Cerebellar nuclear complex (tissue), 1 donor: ENCODE results near the gene SPRR2D.
"Not testable (repeated sequence)": the region's sequence is repeated elsewhere in the genome, so short reads cannot be mapped to it uniquely, and the experiment has no call there.

Experiments
- DNase-seq, 2 experiments: peaks; one replicate each; lab custom pipeline; 2025; lab: John Stamatoyannopoulos, UW

The SPRR2D gene

GRCh38 chr1:153040950-153041631, at the start of gene SPRR2D:
Gene SPRR2D, minus strand, starts transcription at chr1:153041120. Its CDS starts 774 bp downstream, at chr1:153040346.
- no peak for DNase-seq

GRCh38 chr1:153087652-153088051, 46.7 kb upstream of the SPRR2D start:
- DNase-seq: no peak

GRCh38 chr1:153081736-153082135, 40.8 kb upstream of the SPRR2D start:
- no peak for DNase-seq

GRCh38 chr1:153072806-153073726, 32.1 kb upstream of the SPRR2D start:
- DNase-seq: no peak

- DNase-seq: no peak
These were observed 30.6 kb upstream of the SPRR2D start, which contains the start of gene SPRR2B for GRCh38 chr1:153071511-153071910. Gene SPRR2B, minus strand, starts transcription at chr1:153071611. Its CDS starts 772 bp downstream, at chr1:153070839.

GRCh38 chr1:153070243-153070642, 29.3 kb upstream of the SPRR2D start:
- DNase-seq: no peak

- no peak for DNase-seq
These were observed 18.2 kb upstream of the SPRR2D start for GRCh38 chr1:153058826-153059784.

- no peak for DNase-seq
These were observed 17.2 kb upstream of the SPRR2D start for GRCh38 chr1:153058154-153058553.

- no peak for DNase-seq
These were observed 16.5 kb upstream of the SPRR2D start, which contains the start of gene SPRR2A for GRCh38 chr1:153057375-153057774. Gene SPRR2A, minus strand, starts transcription at chr1:153057512. Its CDS starts 777 bp downstream, at chr1:153056735.

- not testable (repeated sequence) for DNase-seq
These were observed 15.2 kb upstream of the SPRR2D start for GRCh38 chr1:153056111-153056510.

- no peak for DNase-seq
These were observed 8.3 kb upstream of the SPRR2D start for GRCh38 chr1:153049211-153049610.

- DNase-seq: no peak
These were observed 5.7 kb downstream of the SPRR2D start for GRCh38 chr1:153035211-153035610.

- DNase-seq: no peak
These were observed 8.1 kb downstream of the SPRR2D start for GRCh38 chr1:153032677-153033308.

- DNase-seq: no peak
These were observed 8.8 kb downstream of the SPRR2D start for GRCh38 chr1:153032073-153032472.

- no peak for DNase-seq
These were observed 10.0 kb downstream of the SPRR2D start, which contains the start of gene SPRR1B for GRCh38 chr1:153030895-153031294. Gene SPRR1B, plus strand, starts transcription at chr1:153031203. Its CDS starts 1,143 bp downstream, at chr1:153032346.

- DNase-seq: no peak
These were observed 12.2 kb downstream of the SPRR2D start for GRCh38 chr1:153028766-153029165.

- no peak for DNase-seq
These were observed 15.1 kb downstream of the SPRR2D start for GRCh38 chr1:153025797-153026196.

GRCh38 chr1:153024413-153024812, 16.5 kb downstream of the SPRR2D start:
- no peak for DNase-seq

- DNase-seq: no peak
These were observed 17.8 kb downstream of the SPRR2D start for GRCh38 chr1:153023109-153023508.

- not testable (repeated sequence) for DNase-seq
These were observed 18.6 kb downstream of the SPRR2D start for GRCh38 chr1:153022340-153022739.

- not testable (repeated sequence) for DNase-seq
These were observed 19.1 kb downstream of the SPRR2D start for GRCh38 chr1:153021829-153022228.
